ENCODE data around the gene ASIC2. TPM values are rescaled to one million over a fixed set of nuclear protein-coding genes. Genes with fewer than 3 reads are reported as not detected.

The ASIC2 gene
- total and polyA plus RNA-seq, 7 donors, result under 0.01 to 0.60 (median 0.19) TPM; not detected in 3

DNA sequence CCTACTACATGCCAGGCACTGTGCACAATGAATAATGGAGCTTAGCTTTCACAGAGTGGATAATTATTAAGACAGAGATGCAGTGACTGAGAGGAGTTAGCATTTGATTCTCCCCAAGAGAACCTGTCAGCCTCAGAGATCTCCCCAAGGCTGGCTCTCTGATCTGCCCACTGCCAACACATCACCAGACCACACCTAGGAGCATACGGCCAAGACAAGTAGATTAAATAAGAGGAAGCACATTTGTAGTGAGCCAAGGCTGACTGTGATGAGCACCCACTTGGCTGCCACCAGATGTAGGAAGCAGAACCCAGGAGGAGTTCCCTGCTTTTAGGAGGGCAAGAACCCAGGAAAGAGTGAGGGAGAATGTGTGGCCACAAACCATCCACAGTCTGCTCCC lies 171.3 kb downstream of the ASIC2 start:
- intact Hi-C loops (cut with DNase I), result no loop called here
- H3K36me3 ChIP-seq, result no peaks in the 10 kb centered on the region
- peaks cover 0 to 2% (median 0%) of the 10 kb centered on the region in 4 donors for H3K4me1 ChIP-seq
- no peak for DNase-seq
- 28 to 46% methylated on average over 1 of the region's 1 CpG for WGBS, 2 donors
- H3K27me3 ChIP-seq, result no peaks in the 10 kb centered on the region
- H3K27ac ChIP-seq, result no peak overlapping the region
- H3K9me3 ChIP-seq, result no peaks in the 10 kb centered on the region
- H3K4me3 ChIP-seq, result no peak overlapping the region
- TF ChIP-seq EP300 (IDR thresholded peaks at IDR 0.05) (no peak), POLR2A (IDR thresholded peaks at IDR 0.05) (no peak), POLR2AphosphoS5 (IDR thresholded peaks at IDR 0.05) (no peak)
- TF ChIP-seq, protein P1, sequence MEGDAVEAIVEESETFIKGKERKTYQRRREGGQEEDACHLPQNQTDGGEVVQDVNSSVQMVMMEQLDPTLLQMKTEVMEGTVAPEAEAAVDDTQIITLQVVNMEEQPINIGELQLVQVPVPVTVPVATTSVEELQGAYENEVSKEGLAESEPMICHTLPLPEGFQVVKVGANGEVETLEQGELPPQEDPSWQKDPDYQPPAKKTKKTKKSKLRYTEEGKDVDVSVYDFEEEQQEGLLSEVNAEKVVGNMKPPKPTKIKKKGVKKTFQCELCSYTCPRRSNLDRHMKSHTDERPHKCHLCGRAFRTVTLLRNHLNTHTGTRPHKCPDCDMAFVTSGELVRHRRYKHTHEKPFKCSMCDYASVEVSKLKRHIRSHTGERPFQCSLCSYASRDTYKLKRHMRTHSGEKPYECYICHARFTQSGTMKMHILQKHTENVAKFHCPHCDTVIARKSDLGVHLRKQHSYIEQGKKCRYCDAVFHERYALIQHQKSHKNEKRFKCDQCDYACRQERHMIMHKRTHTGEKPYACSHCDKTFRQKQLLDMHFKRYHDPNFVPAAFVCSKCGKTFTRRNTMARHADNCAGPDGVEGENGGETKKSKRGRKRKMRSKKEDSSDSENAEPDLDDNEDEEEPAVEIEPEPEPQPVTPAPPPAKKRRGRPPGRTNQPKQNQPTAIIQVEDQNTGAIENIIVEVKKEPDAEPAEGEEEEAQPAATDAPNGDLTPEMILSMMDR (IDR thresholded peaks at IDR 0.05), result no peak

DNA sequence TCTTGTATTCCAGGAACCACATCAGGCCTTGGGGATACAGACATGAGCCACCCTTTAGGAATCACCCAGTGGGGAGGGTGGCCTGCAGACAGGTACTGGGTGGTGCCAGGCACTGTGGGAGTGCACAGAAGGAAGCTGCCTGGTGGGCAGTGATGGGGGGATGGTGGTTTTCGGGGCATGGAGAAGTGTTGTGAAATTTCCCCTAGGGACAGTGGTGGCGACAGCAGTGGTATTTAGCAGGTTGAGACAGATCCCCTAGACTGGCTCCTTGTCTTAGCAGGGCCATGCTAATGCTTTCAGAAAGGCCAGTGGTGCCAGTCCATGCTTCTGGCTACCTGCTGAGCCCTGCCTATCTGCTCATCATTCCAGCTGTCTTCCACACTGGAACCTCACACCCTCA lies 171.8 kb downstream of the ASIC2 start:
- Histone ChIP-seq H3K27me3 (no peaks in the 10 kb centered on the region), H3K36me3 (no peaks in the 10 kb centered on the region), H3K4me1 (peaks cover 0 to 7% (median 2%) of the 10 kb centered on the region in 4 donors), H3K9me3 (no peaks in the 10 kb centered on the region), H3K27ac (no peak overlapping the region), H3K4me3 (no peak overlapping the region)
- intact Hi-C loops (cut with DNase I), result no loop called here
- TF ChIP-seq POLR2AphosphoS5 (IDR thresholded peaks at IDR 0.05), result no peak
- 79 to 86% methylated on average over 2 of the region's 2 CpGs for WGBS, 2 donors
- no peak for DNase-seq

DNA sequence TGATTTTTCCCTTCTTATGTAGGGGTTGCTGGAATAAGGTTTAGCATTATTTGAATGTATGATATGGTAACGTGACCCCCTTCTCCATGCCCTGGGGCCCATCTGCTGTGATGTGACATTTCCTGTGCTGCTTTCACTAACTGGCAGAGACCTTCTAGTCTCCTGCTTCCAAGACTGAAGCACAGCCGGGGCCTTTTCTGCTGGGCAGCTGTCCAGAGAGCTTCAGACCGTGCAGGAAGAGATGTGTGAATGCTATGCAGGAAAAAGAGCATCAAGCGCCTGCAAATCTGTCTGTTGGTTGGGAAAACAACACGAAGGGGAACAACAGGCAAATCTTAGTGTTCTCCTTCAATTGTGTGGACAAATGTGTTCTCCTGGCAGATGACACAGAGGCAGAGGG lies 173.0 kb downstream of the ASIC2 start:
- no peaks in the 10 kb centered on the region for H3K27me3 ChIP-seq
- no peaks in the 10 kb centered on the region for H3K36me3 ChIP-seq
- DNase-seq, result no peak
- 47 to 61% methylated on average over 5 of the region's 5 CpGs for WGBS, 2 donors
- TF ChIP-seq, protein P1 (IDR thresholded peaks at IDR 0.05), result no peak
- no peak for TF ChIP-seq EP300 (IDR thresholded peaks at IDR 0.05)
- no peak overlapping the region for H3K4me3 ChIP-seq
- no peaks in the 10 kb centered on the region for H3K9me3 ChIP-seq
- no peak overlapping the region for H3K27ac ChIP-seq
- intact Hi-C loops (cut with DNase I), result no loop called here
- H3K4me1 ChIP-seq, result peaks cover 0 to 19% (median 8%) of the 10 kb centered on the region in 4 donors

DNA sequence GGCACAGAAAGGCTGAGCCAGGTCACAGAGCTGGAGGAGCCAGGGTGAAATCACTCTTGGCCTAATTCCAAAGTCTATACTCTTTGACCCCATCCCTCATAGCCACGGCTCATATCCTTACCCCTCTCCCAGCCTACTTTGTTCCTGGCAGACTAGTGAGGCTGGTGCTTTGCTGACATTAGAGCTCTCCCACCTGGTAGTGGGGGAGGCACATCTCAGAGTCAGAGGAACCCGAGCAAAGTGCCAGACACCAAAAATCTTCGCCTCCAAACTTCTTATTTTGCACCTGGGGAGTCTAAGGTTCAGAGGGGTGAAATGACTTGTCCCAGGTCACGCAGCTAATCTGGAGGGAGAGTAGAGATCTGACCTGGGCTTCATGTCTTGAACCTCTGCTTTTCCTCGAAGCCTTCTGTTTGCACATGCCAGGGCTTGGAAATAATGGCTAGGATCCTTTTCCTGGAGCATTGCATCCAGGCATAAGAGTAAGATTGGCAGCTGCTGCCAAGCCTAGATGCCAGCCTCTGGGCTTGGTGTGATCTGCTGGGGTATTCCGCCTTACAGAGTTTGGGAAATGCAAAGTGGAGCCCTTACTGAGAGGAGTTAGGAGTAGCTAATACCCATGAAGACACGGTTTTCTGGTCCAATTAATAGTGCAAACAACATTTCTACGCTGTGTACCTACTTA lies 174.6 kb downstream of the ASIC2 start:
- Histone ChIP-seq H3K4me1 (peaks cover 0 to 19% (median 8%) of the 10 kb centered on the region in 4 donors), H3K9me3 (no peaks in the 10 kb centered on the region), H3K4me3 (no peak overlapping the region), H3K36me3 (no peaks in the 10 kb centered on the region), H3K27ac (no peak overlapping the region), H3K27me3 (no peaks in the 10 kb centered on the region)
- intact Hi-C loops (cut with DNase I), result loop anchor here (10.0 kb wide), 1 partner anchor 116 kb away; no protein-coding TSS in a partner anchor
- TF ChIP-seq, protein P1 (IDR thresholded peaks at IDR 0.05), result no peak
- TF ChIP-seq EP300 (IDR thresholded peaks at IDR 0.05) (no peak), POLR2A (IDR thresholded peaks at IDR 0.05) (no peak), POLR2AphosphoS5 (IDR thresholded peaks at IDR 0.05) (no peak)
- no peak for DNase-seq
- 51 to 72% methylated on average over 8 of the region's 8 CpGs for WGBS, 2 donors

DNA sequence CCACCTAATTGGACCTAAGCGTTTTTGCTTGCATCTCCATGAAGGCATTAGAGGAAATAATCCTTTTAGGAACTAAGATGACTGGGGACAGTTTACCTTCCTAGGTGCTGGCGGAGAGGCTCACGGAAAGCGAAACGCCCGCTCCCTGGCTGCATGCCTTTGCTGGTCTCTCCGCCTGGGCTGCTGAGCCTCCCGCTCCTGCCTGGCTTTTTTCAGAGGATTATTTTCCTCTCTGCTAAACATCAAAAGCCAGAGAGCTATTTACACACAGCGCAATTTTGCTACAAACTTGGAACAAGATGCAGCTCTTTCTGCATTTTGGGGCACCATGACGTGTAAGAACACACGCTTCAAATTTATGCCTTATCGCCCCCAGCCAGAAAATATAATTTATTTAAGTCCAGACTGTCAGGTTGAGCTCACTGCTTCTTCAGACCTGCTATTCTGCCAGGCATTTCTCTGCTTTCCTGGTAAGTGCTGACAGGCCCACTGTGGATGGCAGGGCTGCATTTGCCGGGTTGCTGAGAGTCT lies 177.0 kb downstream of the ASIC2 start:
- no peaks in the 10 kb centered on the region for H3K9me3 ChIP-seq
- H3K27me3 ChIP-seq, result no peaks in the 10 kb centered on the region
- H3K36me3 ChIP-seq, result no peaks in the 10 kb centered on the region
- intact Hi-C loops (cut with DNase I), result loop anchor here (10.0 kb wide), 1 partner anchor 119 kb away; no protein-coding TSS in a partner anchor
- H3K4me1 ChIP-seq, result peaks cover 0 to 28% (median 17%) of the 10 kb centered on the region in 4 donors
- no peak for DNase-seq
- WGBS, 2 donors, result 78 to 85% methylated on average over 13 of the region's 13 CpGs
- TF ChIP-seq POLR2AphosphoS5 (IDR thresholded peaks at IDR 0.05), result peak in 2 of 4 donors; percentile 70 to 79
- no peak for TF ChIP-seq POLR2A (IDR thresholded peaks at IDR 0.05)
- H3K4me3 ChIP-seq, result no peak overlapping the region
- H3K27ac ChIP-seq, result peak overlapping the region in 1 of 4 donors; percentile 19

Data from sigmoid colon (tissue), 7 donors.